Occipital lobe (tissue), 2 donors: ENCODE measurements around the gene SLPI. TPM values are rescaled to one million over a fixed set of nuclear protein-coding genes. Genes with fewer than 3 reads are reported as not detected.

Experiments used
- DNase-seq: peaks from one replicate; lab custom pipeline; 2025; lab: John Stamatoyannopoulos, UW
- total RNA-seq: library from RNA; depleted of rRNA; stranded (reverse); fragments of >200 nt; gene quantifications from one replicate; pipeline ENCODE4 v1.2.3, GENCODE V29; 2014

SLPI gene
- total RNA-seq, 1 donor from 2014 or later = not detected

DNA sequence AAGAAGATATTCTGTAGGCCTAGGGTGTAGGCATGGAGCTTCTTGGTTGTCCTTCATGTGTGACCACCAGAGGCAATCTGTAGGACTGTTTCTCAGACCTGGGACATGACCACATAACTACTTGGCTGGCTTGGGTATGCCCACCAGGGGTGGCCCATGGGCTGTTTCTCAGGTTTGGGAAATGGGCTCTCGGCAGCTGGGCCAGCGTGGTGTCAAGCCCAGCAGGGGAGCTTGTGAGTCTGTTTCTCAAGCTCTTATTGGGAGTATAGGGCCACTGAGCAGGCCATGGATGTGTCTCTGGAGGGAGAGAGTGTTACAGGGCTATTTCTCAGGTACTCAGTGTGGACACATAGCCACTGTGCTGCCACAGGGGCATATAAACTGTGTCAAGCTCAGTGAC is 35.7 kb downstream of the SLPI start:
- DNase-seq = no peak

DNA sequence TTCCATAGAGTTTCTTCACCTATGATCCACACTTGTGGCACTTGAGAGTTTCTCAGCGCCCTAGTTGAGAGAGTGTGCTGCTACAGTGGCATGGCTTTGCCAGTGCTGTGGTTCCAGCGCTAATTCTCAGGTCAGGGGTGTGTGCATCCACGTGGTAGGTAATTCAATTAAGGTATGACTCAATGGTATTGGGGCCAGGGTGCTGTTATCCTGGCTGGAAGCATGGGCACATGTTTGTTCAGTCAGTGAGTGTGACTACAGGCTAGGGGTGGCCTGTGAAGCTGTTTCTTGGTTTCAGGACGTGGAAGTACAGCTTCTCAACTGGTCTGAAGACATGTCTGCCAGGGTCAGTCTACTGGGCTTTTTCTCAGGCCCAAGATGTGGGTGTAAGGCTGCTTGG is 36.2 kb downstream of the SLPI start:
- DNase-seq = no peak

DNA sequence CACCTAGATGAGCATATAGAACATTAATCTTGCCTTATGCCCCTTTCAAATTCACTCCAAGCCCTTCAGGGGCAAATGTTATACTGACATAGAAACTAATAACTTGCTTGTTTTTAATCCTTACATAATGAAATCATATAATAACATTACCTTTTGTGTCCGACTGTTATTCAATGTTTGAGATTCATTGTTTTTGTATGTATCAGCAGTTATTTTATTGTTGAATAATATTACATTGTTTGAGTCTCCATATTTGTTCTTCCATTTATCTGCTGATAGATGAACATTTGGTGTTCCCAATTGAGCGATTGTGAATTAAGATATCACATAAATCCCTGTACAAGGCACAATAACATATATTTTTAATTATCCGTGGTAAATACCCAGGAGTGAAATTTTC is 41.5 kb downstream of the SLPI start:
- DNase-seq = no peak

DNA sequence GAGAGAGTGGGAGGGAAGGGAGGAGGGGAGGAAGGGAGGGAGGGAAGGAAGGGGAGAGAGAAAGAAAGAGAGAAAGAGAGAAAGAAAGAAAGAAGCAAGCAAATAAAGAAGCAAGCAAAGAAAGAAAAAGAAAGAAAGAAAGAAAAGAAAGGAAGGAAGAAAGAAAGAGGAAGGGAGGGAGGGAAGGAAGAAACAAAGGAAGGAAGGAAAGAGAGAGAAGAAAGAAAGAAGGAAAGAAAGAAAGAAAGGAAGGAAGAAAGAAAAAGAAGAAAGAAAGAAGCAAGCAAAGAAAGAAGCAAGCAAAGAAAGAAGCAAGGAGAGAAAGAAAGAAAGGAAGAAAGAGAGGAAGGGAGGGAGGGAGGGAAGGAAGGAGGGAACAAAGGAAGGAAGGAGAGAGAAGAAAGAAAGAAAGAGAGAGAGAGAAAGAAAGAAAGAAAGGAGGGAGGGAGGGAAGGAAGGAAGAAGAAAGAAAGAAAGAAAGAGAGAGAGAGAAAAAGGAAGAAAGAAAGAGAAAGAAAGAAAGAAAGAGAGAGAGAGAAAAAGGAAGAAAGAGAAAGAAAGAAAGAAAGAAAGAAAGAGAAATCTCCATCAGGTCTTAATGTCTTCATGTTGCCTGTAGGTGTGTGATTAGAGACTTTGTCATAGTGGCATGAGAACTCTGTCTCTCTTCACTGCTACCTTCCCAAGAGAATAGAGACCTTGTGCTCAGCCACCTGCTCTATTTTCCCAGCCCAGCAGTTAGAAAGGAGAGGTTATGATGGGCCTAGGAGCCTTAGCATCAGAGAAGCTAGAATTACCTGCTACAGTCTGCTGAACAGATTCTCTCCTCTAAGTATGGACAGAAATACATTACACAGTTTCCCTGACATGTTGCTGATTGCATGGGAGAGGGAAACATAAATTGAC is 42.5 kb downstream of the SLPI start:
- no peak for DNase-seq

DNA sequence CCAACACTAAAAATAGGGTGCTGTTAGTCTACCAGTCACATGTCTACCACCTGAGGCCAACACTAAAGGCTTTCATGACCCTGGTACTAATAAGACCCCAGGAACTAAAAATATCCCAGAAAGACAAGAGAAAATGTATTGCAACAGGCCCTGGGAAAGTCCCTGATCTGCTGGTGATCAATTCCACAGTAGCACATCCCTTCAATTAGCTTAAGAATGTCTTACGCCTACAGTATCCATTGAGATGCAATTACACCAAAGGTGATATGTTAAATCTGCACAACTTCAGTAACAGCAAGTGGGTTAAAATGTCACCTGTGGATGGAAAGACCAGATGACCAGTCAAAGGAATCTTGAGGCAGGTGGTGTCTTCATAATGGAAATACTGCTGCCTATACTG is 44.4 kb downstream of the SLPI start:
- DNase-seq = no peak

DNA sequence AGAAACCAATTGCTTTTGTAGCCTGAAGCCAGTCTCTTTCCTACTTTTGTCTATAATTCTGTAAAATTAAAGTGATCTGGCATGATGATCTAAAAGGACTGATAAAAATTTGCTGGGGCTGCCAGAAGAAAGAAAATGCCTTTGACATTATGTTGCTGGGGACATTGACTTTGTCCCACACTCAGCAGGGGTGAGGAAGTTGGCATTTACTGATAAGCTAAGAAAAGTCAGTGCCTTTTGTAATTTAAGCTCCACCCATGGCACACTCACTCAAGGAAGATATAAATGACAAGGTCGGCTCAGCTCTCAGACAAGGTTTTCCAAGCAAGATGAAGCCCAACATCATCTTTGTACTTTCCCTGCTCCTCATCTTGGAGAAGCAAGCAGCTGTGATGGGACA is 47.6 kb downstream of the SLPI start, which contains the start of gene SEMG1:
TSS of gene SEMG1 (plus strand) at position 309 of the 400 bp plus-strand sequence. CDS start at position 330, 21 bp downstream.
- DNase-seq = no peak

Other genes with a start within 250 kb of the SLPI start
- gene KCNS1, start 153.4 kb downstream of the SLPI start, total RNA-seq = 2.7 TPM
- not detected for gene WFDC5, start 139.4 kb downstream of the SLPI start, total RNA-seq
- gene WFDC12, start 130.1 kb downstream of the SLPI start, total RNA-seq = not detected
- gene PI3, start 79.7 kb downstream of the SLPI start, total RNA-seq = not detected
- gene SEMG1, start 47.5 kb downstream of the SLPI start, total RNA-seq = not detected
- not detected for gene SEMG2, start 33.2 kb downstream of the SLPI start, total RNA-seq
- gene RBPJL, start 52.3 kb upstream of the SLPI start, total RNA-seq = not detected
- gene MATN4, start 53.7 kb upstream of the SLPI start, total RNA-seq = not detected
- 1.9 TPM for gene SDC4, start 93.9 kb upstream of the SLPI start, total RNA-seq
- gene SYS1, start 108.6 kb upstream of the SLPI start, total RNA-seq = 23.4 TPM
- not detected for gene TP53TG5, start 123.8 kb upstream of the SLPI start, total RNA-seq
- gene DBNDD2, start 153.7 kb upstream of the SLPI start, total RNA-seq = 5.9 TPM
- gene PIGT, start 161.6 kb upstream of the SLPI start, total RNA-seq = 12.0 TPM
- gene WFDC2, start 215.2 kb upstream of the SLPI start, total RNA-seq = 3.4 TPM